ENCODE data around the gene UBE2J2.

The UBE2J2 gene

GRCh38 chr1:1309251-1310108, 35.8 kb upstream of the UBE2J2 start:
- peak; percentile 54 for DNase-seq

GRCh38 chr1:1308756-1309250, 35.1 kb upstream of the UBE2J2 start:
- no peak for DNase-seq

GRCh38 chr1:1307923-1308755, 34.5 kb upstream of the UBE2J2 start, which contains the start of the genes ACAP3 and PUSL1:
ACAP3 (minus strand) TSS chr1:1307930; CDS start chr1:1307815, 115 bp downstream.
PUSL1 (plus strand) TSS chr1:1308597; CDS start chr1:1308644, 47 bp downstream.
- DNase-seq, result peak; percentile 92

GRCh38 chr1:1307261-1307922, 33.7 kb upstream of the UBE2J2 start:
- DNase-seq, result peak; percentile 65

- DNase-seq, result peak; percentile 30
Observed at GRCh38 chr1:1306661-1307260, 33.1 kb upstream of the UBE2J2 start.

GRCh38 chr1:1306070-1306660, 32.5 kb upstream of the UBE2J2 start:
- DNase-seq, result peak; percentile 46

- peak; percentile 71 for DNase-seq
Observed at GRCh38 chr1:1305300-1306069, 31.8 kb upstream of the UBE2J2 start.

GRCh38 chr1:1304331-1305299, 31.0 kb upstream of the UBE2J2 start:
- DNase-seq, result peak; percentile 86

- no peak for DNase-seq
Observed at GRCh38 chr1:1303736-1304135, 30.1 kb upstream of the UBE2J2 start.

GRCh38 chr1:1302951-1303509, 29.4 kb upstream of the UBE2J2 start:
- DNase-seq, result no peak

- no peak for DNase-seq
Observed at GRCh38 chr1:1302006-1302430, 28.4 kb upstream of the UBE2J2 start.

GRCh38 chr1:1300352-1300739, 26.7 kb upstream of the UBE2J2 start:
- DNase-seq, result no peak

GRCh38 chr1:1299686-1300351, 26.2 kb upstream of the UBE2J2 start:
- peak; percentile 32 for DNase-seq

GRCh38 chr1:1298861-1299685, 25.4 kb upstream of the UBE2J2 start:
- DNase-seq, result peak; percentile 68

GRCh38 chr1:1297802-1298424, 24.3 kb upstream of the UBE2J2 start:
- DNase-seq, result no peak

- no peak for DNase-seq
Observed at GRCh38 chr1:1296070-1297061, 22.7 kb upstream of the UBE2J2 start.

Data from NCI-H69 (cell line).